Globus pallidus (tissue), 1 donor: ENCODE results near the gene NAB2.
"Not testable (repeated sequence)": the region's sequence is repeated elsewhere in the genome, so short reads cannot be mapped to it uniquely, and the experiment has no call there.

ENCODE experiments used
- DNase-seq: peaks from one replicate; pipeline ENCODE4 v3.0.0-alpha.2; 2015; ENCODE audit warnings: low spot score

NAB2 gene, protein sequence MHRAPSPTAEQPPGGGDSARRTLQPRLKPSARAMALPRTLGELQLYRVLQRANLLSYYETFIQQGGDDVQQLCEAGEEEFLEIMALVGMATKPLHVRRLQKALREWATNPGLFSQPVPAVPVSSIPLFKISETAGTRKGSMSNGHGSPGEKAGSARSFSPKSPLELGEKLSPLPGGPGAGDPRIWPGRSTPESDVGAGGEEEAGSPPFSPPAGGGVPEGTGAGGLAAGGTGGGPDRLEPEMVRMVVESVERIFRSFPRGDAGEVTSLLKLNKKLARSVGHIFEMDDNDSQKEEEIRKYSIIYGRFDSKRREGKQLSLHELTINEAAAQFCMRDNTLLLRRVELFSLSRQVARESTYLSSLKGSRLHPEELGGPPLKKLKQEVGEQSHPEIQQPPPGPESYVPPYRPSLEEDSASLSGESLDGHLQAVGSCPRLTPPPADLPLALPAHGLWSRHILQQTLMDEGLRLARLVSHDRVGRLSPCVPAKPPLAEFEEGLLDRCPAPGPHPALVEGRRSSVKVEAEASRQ

DNA sequence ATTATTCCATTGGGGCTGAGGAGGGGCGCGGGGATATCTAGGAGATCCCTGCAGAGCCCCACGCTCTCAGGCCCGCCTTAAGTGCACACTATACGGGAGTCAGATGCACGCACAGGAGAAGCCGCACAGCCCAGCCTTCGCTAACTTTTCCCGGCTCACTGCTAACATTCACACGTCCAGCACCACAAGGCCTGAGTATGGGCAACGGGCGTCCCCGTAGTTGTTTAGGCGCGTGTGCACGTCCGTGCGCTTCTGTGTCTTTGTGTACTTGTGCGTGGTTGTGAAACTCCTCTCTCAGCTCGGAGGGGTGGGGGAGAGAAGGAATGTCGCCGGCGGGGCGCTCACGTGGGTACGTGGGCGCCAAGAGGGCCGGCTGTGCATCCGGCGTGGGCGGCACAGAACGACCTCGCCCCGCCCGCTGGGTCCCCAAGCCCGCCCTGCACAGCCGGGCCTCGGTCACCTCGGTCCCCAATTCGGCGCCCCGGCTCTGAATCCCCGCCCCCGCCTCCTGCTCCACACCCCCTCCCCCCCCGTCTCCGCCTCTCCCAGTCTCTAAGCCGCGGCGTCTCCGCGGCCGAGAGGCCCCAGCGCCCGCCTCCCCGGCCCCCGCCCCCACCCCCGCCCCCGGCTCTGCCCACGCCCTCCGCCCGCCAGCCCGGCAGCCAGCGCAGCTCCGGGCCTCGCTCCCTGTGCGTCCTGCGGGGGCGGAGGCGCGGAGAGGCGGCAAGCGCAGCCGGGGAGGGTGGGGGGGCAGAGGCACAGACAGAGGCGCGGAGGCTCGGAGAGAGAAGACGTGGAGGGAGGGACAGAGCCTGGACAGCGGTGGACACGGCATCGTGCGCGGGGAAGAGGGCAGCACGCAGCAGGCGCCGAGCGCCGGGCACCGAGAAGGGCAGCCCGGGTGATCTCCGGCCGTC lies at the start of gene NAB2:
Gene NAB2, plus strand, starts transcription at position 761 of the 917 bp plus-strand sequence. CDS start 158 bp downstream, outside the sequence.
- DNase-seq: peak; percentile 91

DNA sequence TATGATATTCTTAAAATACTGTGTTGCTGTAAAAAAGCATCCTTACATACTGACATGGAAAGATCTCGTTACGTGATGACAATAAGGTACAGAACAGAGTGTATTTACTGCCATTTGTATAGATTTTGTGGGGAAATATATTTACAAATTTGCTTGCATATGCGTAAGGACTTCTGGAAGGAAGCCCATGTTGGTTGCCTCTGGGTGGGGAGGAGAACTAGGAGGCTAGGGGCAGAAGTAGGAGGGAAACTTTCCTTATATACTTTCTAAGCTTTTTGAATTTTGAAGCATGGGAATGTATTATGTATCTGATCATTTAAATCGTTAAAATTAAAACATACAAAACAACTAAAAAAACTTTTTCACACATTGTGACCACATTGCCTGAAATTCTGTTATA lies 48.7 kb upstream of the NAB2 start:
- no peak for DNase-seq

DNA sequence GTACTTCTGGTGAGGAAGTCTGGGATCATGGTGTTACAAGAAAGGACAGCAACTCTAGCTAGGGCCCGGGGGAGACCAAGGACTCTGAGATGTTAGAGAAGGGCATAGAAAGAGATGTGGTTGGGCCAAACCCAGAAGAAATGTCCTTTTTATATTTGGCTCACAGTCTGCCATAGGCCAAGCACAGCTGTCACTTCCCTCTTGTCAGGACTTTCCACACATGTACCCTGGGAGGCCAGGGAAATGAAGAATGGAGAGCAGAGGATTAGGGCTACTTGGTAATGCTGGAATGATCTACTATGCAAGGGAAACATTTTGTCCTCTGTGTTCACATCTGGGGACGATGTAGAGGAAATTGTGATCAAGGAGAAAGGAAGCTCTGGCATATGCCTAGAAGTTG lies 48.2 kb upstream of the NAB2 start:
- no peak for DNase-seq

DNA sequence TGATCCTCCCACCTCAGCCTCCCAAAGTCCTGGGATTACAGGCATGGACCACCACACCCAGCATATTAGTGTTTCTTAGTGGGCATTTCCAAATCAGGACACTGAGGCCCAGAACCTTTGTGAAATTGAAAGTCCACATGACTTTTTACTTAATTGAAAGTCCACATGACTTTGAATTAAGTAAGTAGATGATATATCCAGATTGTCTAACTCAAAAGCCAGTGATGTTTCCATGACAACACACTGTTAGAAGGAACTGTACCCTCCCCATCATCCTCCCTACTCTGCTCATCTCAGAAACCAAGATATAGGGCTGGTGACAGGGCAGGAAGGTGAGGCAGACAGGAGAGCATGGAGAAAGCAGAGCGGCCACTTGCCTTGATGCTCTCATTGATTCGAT lies 46.2 kb upstream of the NAB2 start:
- no peak for DNase-seq

DNA sequence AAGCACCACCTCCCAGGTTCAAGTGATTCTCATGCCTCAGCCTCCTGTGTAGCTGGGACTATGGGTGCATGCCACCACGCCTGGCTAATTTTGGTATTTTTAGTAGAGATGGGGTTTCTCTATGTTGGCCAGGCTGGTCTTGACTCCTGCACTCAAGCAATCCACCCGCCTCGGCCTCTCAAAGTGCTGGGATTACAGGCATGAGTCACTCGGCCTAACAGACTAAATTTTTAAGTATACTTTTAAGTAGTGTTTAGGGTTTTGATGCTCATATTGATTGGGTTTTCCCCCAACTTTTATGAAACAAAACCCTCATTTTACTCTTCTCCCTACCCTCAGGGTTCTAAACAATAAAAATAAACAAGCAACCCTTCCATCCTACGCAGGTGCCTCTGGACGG lies 44.4 kb upstream of the NAB2 start:
- DNase-seq: no peak

DNA sequence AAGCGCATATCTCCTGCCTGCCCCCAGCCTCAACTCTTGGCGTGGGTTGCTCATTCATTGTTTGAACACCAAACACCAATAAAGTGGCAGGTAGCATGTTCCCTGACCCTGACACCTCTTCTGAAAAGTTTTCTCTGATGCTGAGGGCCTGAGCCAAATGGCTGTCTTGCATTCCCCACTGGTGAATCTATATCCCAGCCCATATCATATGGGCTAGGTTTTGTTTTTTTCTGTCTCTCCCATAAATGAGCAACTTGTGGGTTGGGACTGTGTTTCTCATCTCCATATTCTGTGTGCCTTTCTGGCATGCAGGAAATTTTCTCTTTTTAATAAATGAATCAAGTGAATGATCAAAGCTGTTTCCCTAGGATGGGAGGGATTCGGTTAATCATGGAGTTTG lies 44.0 kb upstream of the NAB2 start:
- no peak for DNase-seq

DNA sequence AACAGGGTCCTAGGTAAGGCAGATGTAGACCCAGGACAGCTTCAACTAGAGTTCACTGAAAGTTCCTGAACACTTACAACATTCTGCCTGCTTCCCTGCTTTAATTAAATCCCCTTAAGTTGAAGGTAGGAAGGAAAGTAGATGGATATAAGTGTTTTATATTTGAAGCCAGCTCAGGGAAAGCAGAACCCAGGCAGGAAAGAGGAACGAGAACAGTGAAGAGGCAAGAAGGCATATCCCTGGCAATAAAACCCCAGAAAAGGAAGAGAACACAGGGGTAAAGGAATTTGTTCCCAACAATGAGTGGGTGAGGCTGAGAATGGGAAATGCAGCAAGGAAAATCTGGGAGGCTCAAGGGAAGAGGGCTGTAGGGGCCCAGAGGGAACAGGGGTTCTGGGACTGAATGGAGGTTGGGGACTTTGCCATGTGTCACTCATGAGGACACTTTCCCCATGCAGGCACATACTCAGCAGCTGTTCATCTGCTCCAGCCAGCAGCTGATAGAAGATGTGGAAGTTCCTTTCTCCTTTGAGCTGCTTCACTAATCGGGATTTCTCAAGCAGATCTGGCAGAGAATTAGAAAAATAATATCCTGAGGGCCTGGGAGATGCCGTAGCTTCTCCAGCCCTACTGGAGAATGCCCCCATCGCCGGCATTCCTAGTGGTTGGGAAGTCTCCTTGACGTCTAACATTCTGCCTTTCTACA lies 42.7 kb upstream of the NAB2 start:
- DNase-seq: peak; percentile 24

DNA sequence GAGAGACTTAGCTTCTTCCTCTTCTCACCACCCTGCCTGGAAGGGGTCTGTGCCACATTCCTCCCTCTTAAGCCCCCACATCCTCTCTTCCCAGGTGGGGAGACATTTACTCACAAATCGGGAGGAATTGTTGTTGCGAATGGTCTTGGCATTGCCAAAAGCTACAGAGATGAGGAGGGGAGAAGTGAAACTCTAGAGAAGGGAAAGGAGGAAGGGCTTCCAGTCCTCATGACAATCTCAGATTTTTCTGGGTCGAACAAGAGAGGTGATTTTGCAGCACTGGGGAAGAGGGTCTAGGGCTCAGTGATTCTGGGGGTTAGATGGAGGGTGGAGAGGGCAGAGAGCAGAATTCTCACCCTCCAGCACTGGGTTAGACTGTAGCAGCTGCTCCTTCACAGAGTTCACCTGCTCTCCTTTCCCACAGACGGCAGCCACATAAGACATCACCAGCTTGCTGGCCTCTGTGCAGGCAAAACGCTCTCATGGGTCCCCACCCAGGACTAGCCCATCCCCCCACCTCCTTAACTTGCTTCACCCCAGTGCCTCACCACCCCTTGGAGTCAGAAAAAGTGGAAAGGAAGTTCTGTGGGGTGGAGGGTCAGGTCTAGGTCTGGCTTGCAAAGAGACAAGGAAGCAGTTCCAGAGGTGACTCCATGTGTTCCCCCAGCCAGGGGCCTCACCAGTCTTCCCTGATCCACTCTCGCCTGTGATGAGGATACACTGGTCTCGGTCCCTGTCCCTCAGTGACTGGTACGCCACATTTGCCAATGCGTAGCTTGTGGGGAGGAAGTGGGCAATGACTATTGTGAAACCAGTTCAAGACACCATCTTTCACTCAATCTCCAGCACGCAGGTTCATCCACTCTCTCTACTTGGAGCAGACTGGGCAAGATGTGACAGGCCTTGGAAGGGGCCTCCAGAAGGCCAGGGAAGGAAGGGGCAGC lies 41.7 kb upstream of the NAB2 start:
- peak; percentile 40 for DNase-seq

DNA sequence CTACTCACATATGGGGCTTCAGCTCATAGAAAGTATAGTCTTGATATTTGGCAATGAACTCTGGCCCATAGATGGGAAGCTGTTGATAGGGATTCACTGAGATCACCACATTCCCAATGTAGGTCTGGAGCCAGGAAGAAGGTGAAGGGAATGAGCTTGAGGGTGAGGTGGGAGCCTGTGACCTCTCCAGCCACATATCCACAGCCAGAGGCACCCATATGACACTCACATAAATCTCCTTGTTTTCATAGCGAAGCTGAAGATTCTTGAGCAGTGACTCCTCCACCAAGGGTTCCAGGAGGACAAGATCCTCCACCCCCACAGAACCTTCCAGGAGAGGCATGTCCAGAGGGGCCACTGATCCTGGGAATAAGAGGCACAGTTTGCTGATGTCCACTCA lies 40.9 kb upstream of the NAB2 start:
- no peak for DNase-seq

DNA sequence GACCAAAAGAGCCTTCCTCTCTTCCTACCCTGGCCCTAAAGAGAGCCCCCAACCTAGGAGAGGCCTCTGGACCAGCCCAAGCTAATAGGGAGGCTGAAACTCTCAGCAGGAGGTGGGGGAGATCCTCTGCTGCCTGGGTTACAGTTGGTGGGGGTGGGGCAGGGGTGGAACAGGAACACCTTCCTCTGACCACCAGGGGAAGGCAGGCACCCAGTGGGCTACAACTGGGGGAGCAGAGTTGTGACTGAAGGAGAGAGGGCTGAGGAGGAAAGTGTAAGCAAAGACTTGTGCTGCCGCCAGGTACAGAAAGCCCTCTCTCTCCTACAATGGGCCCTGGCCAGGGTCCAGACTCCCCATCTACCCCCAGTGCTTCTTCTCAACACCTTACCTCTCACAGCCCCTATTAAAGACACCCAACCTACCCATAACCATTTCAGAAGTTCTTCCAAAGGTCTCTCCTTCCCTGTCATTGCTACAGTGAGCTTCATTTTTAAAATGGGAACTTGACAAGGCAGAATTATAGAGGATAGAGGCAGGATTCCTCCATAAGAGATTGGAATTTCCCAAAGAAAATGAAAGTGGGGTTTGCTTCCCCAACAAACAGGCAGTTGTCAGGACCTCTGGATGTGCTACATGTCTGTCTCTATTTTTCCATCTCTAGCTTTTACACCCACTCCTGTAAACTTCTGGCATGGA lies 40.3 kb upstream of the NAB2 start:
- DNase-seq: no peak

DNA sequence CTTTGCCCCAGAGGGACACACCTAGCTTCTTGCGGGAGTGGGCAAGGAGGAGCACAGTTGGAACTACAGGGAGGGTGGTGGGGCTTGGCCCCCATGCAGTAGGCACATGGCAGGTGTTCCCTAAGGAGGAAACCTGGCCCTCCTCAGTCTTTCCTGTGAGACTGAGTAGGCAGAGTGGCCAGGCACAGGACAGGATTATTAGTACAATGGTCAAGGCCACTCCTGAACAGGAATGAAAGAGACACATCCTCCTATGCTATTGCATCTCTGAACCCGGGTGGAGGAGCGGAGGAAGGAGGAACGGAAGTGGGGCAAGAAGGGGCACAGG lies 39.8 kb upstream of the NAB2 start:
- DNase-seq: no peak

DNA sequence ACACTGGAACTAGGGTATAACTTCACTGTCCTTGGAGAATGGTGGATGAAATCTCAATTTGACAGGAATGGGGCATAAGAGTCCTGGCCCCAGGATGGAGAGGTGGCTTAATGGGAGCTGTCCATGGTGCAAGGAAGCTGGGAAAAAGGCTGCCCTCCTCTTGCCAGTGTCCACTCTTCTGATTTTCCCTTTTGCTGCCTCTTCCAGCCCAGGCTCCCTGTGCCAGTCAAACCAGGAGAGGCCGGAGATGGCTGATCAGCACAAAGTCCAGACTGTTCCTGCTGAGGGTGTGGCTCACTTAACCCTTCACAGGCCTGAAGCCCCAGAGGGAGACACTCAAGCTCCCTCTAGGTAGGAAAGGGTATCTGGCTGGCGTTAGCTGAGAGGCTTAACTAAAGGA lies 39.0 kb upstream of the NAB2 start, which contains the start of gene MYO1A:
Gene MYO1A, minus strand, starts transcription at position 240 of the 400 bp plus-strand sequence. CDS start 1,806 bp downstream, outside the sequence.
- DNase-seq: no peak

DNA sequence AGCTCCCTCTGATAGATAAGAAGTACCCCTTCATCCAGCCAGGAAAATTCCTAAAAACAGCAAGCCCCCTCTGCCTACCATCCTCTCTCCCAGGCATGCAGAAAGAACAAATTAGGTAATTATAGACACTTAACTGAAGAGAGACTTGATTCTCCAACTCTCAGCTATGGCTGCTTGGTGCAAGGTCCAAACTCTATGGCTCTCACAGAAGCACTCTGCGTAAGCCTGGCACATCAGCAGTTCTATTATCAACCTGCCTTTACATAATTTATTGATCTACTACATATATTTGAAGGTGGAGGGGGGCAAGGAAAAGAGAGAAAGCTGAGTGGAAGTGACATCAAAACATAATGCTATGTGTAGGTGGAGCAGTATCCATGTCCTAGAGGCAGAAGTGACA lies 37.9 kb upstream of the NAB2 start:
- DNase-seq: no peak

DNA sequence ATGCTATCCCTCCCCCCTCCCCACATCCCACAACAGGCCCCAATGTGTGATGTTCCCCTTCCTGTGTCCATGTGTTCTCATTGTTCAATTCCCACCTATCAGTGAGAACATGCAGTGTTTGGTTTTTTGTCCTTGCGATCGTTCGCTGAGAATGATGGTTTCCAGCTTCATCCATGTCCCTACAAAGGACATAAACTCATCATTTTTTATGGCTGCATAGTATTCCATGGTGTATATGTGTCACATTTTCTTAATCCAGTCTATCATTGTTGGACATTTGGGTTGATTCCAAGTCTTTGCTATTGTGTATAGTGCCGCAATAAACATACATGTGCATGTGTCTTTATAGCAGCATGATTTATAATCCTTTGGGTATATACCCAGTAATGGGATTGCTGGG lies 35.8 kb upstream of the NAB2 start:
- DNase-seq: not testable (repeated sequence)

DNA sequence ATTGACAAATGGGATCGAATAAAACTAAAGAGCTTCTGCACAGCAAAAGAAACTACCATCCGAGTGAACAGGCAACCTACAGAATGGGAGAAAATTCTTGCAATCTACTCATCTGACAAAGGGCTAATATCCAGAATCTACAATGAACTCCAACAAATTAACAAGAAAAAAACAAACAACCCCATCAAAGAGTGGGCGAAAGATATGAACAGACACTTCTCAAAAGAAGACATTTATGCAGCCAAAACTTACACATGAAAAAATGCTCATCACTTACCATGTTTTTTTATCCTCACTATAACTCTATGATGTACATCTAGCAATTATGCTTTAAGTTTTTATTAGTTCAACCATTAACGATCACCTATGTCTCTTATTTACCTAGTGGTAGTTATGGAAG lies 35.0 kb upstream of the NAB2 start:
- DNase-seq: not testable (repeated sequence)

DNA sequence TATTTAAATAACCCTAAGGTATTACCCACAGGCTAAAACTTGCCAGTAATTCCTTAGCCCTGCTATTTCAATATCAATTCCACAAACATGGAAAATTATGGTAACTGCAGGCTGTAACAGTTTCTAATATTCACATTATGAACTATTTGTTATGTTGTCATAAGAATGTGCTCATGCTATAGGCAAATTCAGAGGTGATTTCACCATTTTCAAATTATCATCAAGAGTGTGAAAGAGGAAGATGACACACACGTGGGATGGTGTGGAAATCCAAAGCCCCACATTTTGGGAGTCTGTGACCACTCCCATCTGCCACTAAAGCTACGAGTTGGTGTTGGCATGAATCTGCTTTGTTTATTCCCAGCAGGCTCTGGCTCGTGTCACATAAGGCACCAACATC lies 33.1 kb upstream of the NAB2 start:
- DNase-seq: no peak

DNA sequence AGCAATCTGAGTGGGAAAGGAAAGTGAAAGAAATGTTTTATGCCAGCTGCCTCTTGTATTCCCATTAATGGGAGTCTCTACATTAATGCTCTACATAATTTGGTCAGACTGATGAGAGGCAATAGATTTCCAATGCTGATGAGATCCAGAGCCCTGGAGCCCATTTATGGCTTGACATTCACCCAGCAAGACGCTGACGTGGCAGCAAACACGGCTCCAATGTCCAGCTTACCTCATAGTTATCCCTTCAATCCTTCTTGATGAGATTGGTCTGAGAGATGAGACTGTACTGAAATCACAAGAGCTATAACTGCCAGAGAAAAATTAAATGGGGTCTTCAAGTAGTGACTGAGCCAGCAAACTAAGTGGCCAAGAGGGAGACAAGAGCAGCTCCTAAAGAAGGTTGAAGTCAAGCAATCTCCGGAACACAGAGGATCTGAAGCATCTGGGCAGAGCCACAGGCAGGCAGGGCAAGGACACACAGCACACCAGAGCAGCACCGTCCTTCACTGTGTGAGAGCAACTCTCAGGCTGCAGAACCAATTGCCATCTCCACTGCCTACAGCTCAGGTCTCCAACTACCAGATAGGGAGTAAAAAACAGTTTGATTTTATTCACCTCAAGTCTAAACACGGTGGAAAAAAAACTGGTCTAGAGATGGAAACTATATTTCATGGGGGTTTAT lies 31.7 kb upstream of the NAB2 start:
- DNase-seq: no peak

DNA sequence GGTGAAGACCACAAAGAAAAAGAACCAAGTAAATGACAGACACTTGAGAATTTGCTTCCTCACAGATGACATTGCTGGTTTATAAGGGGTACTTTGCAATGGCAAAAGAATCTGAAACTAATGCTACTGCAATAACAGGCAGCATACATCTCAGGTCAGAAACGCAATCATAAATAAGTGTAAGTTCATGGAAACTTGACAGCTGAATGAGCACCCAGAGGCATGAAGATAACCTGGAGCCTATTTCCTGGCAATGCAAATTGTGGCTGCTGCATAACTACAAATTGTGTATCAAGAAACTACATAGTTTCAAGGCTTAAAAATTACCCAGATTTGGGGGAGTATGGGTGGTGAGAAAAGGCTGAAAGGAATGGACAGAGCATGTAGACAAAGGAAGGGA lies 30.5 kb upstream of the NAB2 start:
- no peak for DNase-seq

DNA sequence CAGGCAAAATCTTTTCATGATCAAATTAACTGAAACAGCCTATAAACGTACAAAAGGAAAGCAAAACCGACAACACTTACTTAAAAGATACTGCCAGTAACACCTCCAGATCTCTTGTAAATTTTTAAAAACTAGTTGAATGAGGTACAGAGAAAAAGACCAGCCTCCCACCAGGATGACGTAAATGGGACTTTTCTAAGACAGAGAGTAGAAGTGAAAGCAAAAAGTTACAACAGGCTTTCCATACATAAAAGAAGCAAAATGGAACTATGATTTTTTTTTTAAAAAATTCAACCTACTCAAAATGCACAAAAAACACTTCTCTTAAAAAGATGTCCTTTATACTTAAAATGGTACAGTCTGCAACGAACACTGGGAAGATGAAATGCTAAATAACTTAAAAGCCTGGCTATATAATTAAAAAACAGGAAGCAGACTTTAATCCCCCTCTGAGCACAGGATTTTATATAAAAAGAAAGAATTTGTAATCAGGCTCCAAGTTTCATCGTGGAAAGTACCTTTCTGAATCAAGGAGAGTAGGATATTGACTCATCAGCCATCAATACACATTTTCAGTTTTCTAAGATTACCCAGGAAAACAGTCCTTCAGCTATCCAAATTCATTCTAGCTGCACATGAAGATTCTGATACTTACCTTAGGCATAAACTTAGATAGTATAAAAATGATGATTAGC lies 24.8 kb upstream of the NAB2 start:
- DNase-seq: no peak
